ENCODE results near the gene MARCHF3. TPM values are rescaled to one million over a fixed set of nuclear protein-coding genes. Genes with fewer than 3 reads are reported as not detected.

The MARCHF3 gene
- polyA plus RNA-seq: 1 to 10 TPM; 2.6 to 4.6 (median 3.4) TPM

GRCh38 chr5:127030259-127031146, at the start of gene MARCHF3:
TSS of gene MARCHF3 (minus strand) at chr5:127030558. CDS start at chr5:126918171, 112,387 bp downstream.
- H3K4me1 Mint-ChIP-seq: peaks cover 20 to 23% of the 10 kb centered on the region in 2 donors
- peaks cover 2 to 22% (median 22%) of the 10 kb centered on the region in 3 donors for H3K27me3 Mint-ChIP-seq (ENCODE audit: low read depth in 3 of 3)
- peaks cover 0 to 4% (median 0%) of the 10 kb centered on the region in 6 donors for H3K9me3 Mint-ChIP-seq
- peak; percentile 96 to 97 (median 97) for DNase-seq
- H3K36me3 Mint-ChIP-seq: no peaks in the 10 kb centered on the region
- peak within 1 kb of the TSS; percentile 29 to 90 (median 82) for H3K27ac Mint-ChIP-seq
- H3K4me3 Mint-ChIP-seq: peak within 1 kb of the TSS; percentile 87 to 92 (median 90)

- Mint-ChIP-seq H3K4me1 (no peaks in the 10 kb centered on the region), H3K36me3 (no peaks in the 10 kb centered on the region), H3K4me3 (no peak overlapping the region), H3K9me3 (no peaks in the 10 kb centered on the region), H3K27ac (peak overlapping the region in 1 of 6 donors; percentile 17), H3K27me3 (ENCODE audit: low read depth in 3 of 3) (no peaks in the 10 kb centered on the region)
- DNase-seq: no peak
Measured at GRCh38 chr5:127079994-127080491, 49.7 kb upstream of the MARCHF3 start.

GRCh38 chr5:127077366-127077765, 47.0 kb upstream of the MARCHF3 start:
- H3K4me1 Mint-ChIP-seq: peaks cover 14 to 19% of the 10 kb centered on the region in 2 donors
- DNase-seq: no peak
- no peak overlapping the region for H3K27ac Mint-ChIP-seq
- H3K27me3 Mint-ChIP-seq (ENCODE audit: low read depth in 3 of 3): peaks cover 0 to 8% (median 2%) of the 10 kb centered on the region in 3 donors
- H3K4me3 Mint-ChIP-seq: no peak overlapping the region
- no peaks in the 10 kb centered on the region for H3K36me3 Mint-ChIP-seq
- H3K9me3 Mint-ChIP-seq: no peaks in the 10 kb centered on the region

- Mint-ChIP-seq H3K9me3 (no peaks in the 10 kb centered on the region), H3K36me3 (no peaks in the 10 kb centered on the region), H3K27me3 (ENCODE audit: low read depth in 3 of 3) (peaks cover 0 to 8% (median 2%) of the 10 kb centered on the region in 3 donors), H3K4me3 (no peak overlapping the region), H3K27ac (no peak overlapping the region), H3K4me1 (peaks cover 14 to 22% of the 10 kb centered on the region in 2 donors)
- DNase-seq: no peak
Measured at GRCh38 chr5:127076315-127077129, 46.2 kb upstream of the MARCHF3 start.

GRCh38 chr5:127074466-127074865, 44.1 kb upstream of the MARCHF3 start:
- no peak for DNase-seq
- Mint-ChIP-seq H3K4me1 (peaks cover 14 to 22% of the 10 kb centered on the region in 2 donors), H3K36me3 (peaks cover 0 to 4% (median under 1%) of the 10 kb centered on the region in 3 donors), H3K27me3 (ENCODE audit: low read depth in 3 of 3) (peaks cover 0 to 8% (median 2%) of the 10 kb centered on the region in 3 donors), H3K9me3 (no peaks in the 10 kb centered on the region), H3K27ac (peak overlapping the region in 3 of 6 donors; percentile 52 to 97 (median 96)), H3K4me3 (peak overlapping the region in 4 of 5 donors; percentile 53 to 96 (median 92))

- H3K9me3 Mint-ChIP-seq: no peaks in the 10 kb centered on the region
- peak within 1 kb of the TSS; percentile 91 to 99 (median 96) for H3K4me3 Mint-ChIP-seq
- peaks cover 0 to 8% (median 2%) of the 10 kb centered on the region in 3 donors for H3K27me3 Mint-ChIP-seq (ENCODE audit: low read depth in 3 of 3)
- peaks cover 6 to 14% (median 14%) of the 10 kb centered on the region in 3 donors for H3K36me3 Mint-ChIP-seq
- H3K4me1 Mint-ChIP-seq: peaks cover 14 to 22% of the 10 kb centered on the region in 2 donors
- DNase-seq: peak; percentile 72 to 77 (median 74)
- peak within 1 kb of the TSS; percentile 86 to 97 (median 96) for H3K27ac Mint-ChIP-seq
Measured at GRCh38 chr5:127072861-127073846, 42.8 kb upstream of the MARCHF3 start, which contains the start of gene C5orf63. TSS of gene C5orf63 (minus strand) at chr5:127073502. CDS start at chr5:127058995, 14,507 bp downstream.

- DNase-seq: no peak
- H3K4me1 Mint-ChIP-seq: peaks cover 14 to 22% of the 10 kb centered on the region in 2 donors
Measured at GRCh38 chr5:127070243-127070642, 39.9 kb upstream of the MARCHF3 start.

GRCh38 chr5:127068493-127069214, 38.3 kb upstream of the MARCHF3 start:
- Mint-ChIP-seq H3K4me1 (peaks cover 10 to 16% of the 10 kb centered on the region in 2 donors), H3K36me3 (peaks cover 6 to 15% (median 14%) of the 10 kb centered on the region in 3 donors), H3K4me3 (no peak overlapping the region), H3K27ac (no peak overlapping the region), H3K9me3 (no peaks in the 10 kb centered on the region), H3K27me3 (ENCODE audit: low read depth in 3 of 3) (peaks cover 0 to 7% (median 2%) of the 10 kb centered on the region in 3 donors)
- no peak for DNase-seq

More at GRCh38 chr5:127070243-127070642, 39.9 kb upstream of the MARCHF3 start:
- no peak overlapping the region for H3K27ac Mint-ChIP-seq
- H3K4me3 Mint-ChIP-seq: no peak overlapping the region
- peaks cover 6 to 15% (median 14%) of the 10 kb centered on the region in 3 donors for H3K36me3 Mint-ChIP-seq
- peaks cover 0 to 8% (median 2%) of the 10 kb centered on the region in 3 donors for H3K27me3 Mint-ChIP-seq (ENCODE audit: low read depth in 3 of 3)
- H3K9me3 Mint-ChIP-seq: no peaks in the 10 kb centered on the region

- Mint-ChIP-seq H3K36me3 (peaks cover 6 to 19% (median 15%) of the 10 kb centered on the region in 3 donors), H3K27me3 (ENCODE audit: low read depth in 3 of 3) (no peaks in the 10 kb centered on the region), H3K4me1 (no peaks in the 10 kb centered on the region), H3K27ac (no peak overlapping the region), H3K9me3 (no peaks in the 10 kb centered on the region), H3K4me3 (no peak overlapping the region)
- DNase-seq: no peak
Measured at GRCh38 chr5:127066721-127067120, 36.4 kb upstream of the MARCHF3 start.

- H3K4me1 Mint-ChIP-seq: peaks cover 5 to 7% of the 10 kb centered on the region in 2 donors
- H3K9me3 Mint-ChIP-seq: no peaks in the 10 kb centered on the region
- DNase-seq: no peak
- H3K36me3 Mint-ChIP-seq: peaks cover 6 to 17% (median 12%) of the 10 kb centered on the region in 3 donors
- no peak overlapping the region for H3K27ac Mint-ChIP-seq
- H3K4me3 Mint-ChIP-seq: no peak overlapping the region
- no peaks in the 10 kb centered on the region for H3K27me3 Mint-ChIP-seq (ENCODE audit: low read depth in 3 of 3)
Measured at GRCh38 chr5:127064253-127064840, 34.0 kb upstream of the MARCHF3 start.

GRCh38 chr5:127063257-127063913, 33.0 kb upstream of the MARCHF3 start:
- no peak overlapping the region for H3K4me3 Mint-ChIP-seq
- no peaks in the 10 kb centered on the region for H3K27me3 Mint-ChIP-seq (ENCODE audit: low read depth in 3 of 3)
- H3K36me3 Mint-ChIP-seq: peaks cover 4 to 8% (median 8%) of the 10 kb centered on the region in 3 donors
- H3K4me1 Mint-ChIP-seq: peaks cover 5 to 7% of the 10 kb centered on the region in 2 donors
- no peak overlapping the region for H3K27ac Mint-ChIP-seq
- H3K9me3 Mint-ChIP-seq: no peaks in the 10 kb centered on the region
- DNase-seq: no peak
